SK-N-SH treated with all-trans-retinoic acid at 6 μM for 48 hours (cell line): Measurements from ENCODE around the gene CRELD1.

Experiments used
- ARNTL ChIP-seq: fragments of 450-650 bp; formaldehyde crosslinking; IDR thresholded peaks from 2 replicates; pipeline ENCODE4 v1.5.0; 2020; ENCODE audit warnings: low read depth, mild to moderate bottlenecking, moderate library complexity, borderline replicate concordance
- BACH2 ChIP-seq: fragments of 250-450 bp; sonication (Bioruptor Pico); IDR thresholded peaks from 2 replicates; pipeline ENCODE4 v1.9.0; 2021; ENCODE audit warnings: mild to moderate bottlenecking, borderline replicate concordance
- CREB5 ChIP-seq: fragments of 250-450 bp; sonication (Bioruptor Pico); IDR thresholded peaks from 2 replicates; pipeline ENCODE4 v1.5.1; 2020; ENCODE audit warnings: low read depth, mild to moderate bottlenecking, moderate library complexity
- CSRNP3 ChIP-seq: fragments of 250-450 bp; sonication (Bioruptor Pico); IDR thresholded peaks from 2 replicates; pipeline ENCODE4 v1.5.1; 2021; ENCODE audit warnings: mild to moderate bottlenecking, moderate library complexity
- ESRRG ChIP-seq: fragments of 250-450 bp; sonication (Bioruptor Pico); IDR thresholded peaks from 2 replicates; pipeline ENCODE4 v1.6.1; 2021; ENCODE audit warnings: mild to moderate bottlenecking
- GLIS3 ChIP-seq: fragments of 250-450 bp; sonication (Bioruptor Pico); IDR thresholded peaks from 2 replicates; pipeline ENCODE4 v1.5.0; 2020; ENCODE audit warnings: mild to moderate bottlenecking, moderate library complexity
- PATZ1 ChIP-seq: fragments of 250-450 bp; sonication (Bioruptor Pico); IDR thresholded peaks from 2 replicates; pipeline ENCODE4 v1.8.0; 2020; ENCODE audit warnings: mild to moderate bottlenecking, moderate library complexity, borderline replicate concordance
- PPARA ChIP-seq: fragments of 250-450 bp; sonication (Bioruptor Pico); IDR thresholded peaks from 2 replicates; pipeline ENCODE4 v1.5.0; 2020; ENCODE audit warnings: mild to moderate bottlenecking, borderline replicate concordance
- RARB ChIP-seq: fragments of 250-450 bp; sonication (Bioruptor Pico); IDR thresholded peaks from 2 replicates; pipeline ENCODE4 v1.8.0; 2021; ENCODE audit warnings: mild to moderate bottlenecking, moderate library complexity
- ZFP3 ChIP-seq: fragments of 250-450 bp; sonication (Bioruptor Pico); IDR thresholded peaks from 2 replicates; pipeline ENCODE4 v1.5.0; 2020; ENCODE audit warnings: mild to moderate bottlenecking, moderate library complexity
- ZFP30 ChIP-seq: fragments of 450-650 bp; formaldehyde crosslinking; IDR thresholded peaks from 2 replicates; pipeline ENCODE4 v1.5.0; 2022; ENCODE audit warnings: mild to moderate bottlenecking, moderate library complexity
- ZNF70 ChIP-seq: fragments of 450-650 bp; formaldehyde crosslinking; IDR thresholded peaks from 2 replicates; pipeline ENCODE4 v1.5.0; 2020; ENCODE audit warnings: mild to moderate bottlenecking, moderate library complexity
- ZNF8 ChIP-seq: fragments of 450-650 bp; formaldehyde crosslinking; IDR thresholded peaks from 2 replicates; pipeline ENCODE4 v1.5.0; 2020; ENCODE audit warnings: mild to moderate bottlenecking, moderate library complexity

- TF ChIP-seq ESRRG, result no peak
- TF ChIP-seq ZFP3 (CRISPR knock-in tag), result no peak
- no peak for TF ChIP-seq CSRNP3 (CRISPR knock-in tag)
- no peak for TF ChIP-seq ZNF8 (CRISPR knock-in tag)
- TF ChIP-seq ZFP30 (CRISPR knock-in tag), result no peak
- TF ChIP-seq RARB (CRISPR knock-in tag), result no peak
- no peak for TF ChIP-seq ARNTL (CRISPR knock-in tag)
- no peak for TF ChIP-seq GLIS3
- TF ChIP-seq CREB5 (CRISPR knock-in tag), result no peak
- TF ChIP-seq ZNF70 (CRISPR knock-in tag), result no peak
- no peak for TF ChIP-seq PATZ1 (CRISPR knock-in tag)
- no peak for TF ChIP-seq BACH2 (CRISPR knock-in tag)
- TF ChIP-seq PPARA (CRISPR knock-in tag), result no peak
Observed at GRCh38 chr3:9898467-9899241, 35.0 kb upstream of the CRELD1 start.
